ENCODE results near the gene MFN2.

GRCh38 chr1:12031039-12031980, 51.1 kb downstream of the MFN2 start:
- TF ChIP-seq, protein P1, sequence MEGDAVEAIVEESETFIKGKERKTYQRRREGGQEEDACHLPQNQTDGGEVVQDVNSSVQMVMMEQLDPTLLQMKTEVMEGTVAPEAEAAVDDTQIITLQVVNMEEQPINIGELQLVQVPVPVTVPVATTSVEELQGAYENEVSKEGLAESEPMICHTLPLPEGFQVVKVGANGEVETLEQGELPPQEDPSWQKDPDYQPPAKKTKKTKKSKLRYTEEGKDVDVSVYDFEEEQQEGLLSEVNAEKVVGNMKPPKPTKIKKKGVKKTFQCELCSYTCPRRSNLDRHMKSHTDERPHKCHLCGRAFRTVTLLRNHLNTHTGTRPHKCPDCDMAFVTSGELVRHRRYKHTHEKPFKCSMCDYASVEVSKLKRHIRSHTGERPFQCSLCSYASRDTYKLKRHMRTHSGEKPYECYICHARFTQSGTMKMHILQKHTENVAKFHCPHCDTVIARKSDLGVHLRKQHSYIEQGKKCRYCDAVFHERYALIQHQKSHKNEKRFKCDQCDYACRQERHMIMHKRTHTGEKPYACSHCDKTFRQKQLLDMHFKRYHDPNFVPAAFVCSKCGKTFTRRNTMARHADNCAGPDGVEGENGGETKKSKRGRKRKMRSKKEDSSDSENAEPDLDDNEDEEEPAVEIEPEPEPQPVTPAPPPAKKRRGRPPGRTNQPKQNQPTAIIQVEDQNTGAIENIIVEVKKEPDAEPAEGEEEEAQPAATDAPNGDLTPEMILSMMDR (IDR thresholded peaks at IDR 0.05), result peak; percentile 18 to 41 (median 30)
- TF ChIP-seq POLR2A (IDR thresholded peaks at IDR 0.05), result no peak

All from testis (tissue), 2 donors.